A204.1 (cell line): ENCODE results near the gene LRRN2.
"Not testable (repeated sequence)": the region's sequence is repeated elsewhere in the genome, so short reads cannot be mapped to it uniquely, and the experiment has no call there.

Source experiments
- FAIRE-seq: peaks from 2 replicates; lab custom pipeline; 2012; peaks lifted over from hg19 to GRCh38; lab: Jason Lieb, UNC

Gene LRRN2

GRCh38 chr1:204685236-204686006, at the start of gene LRRN2:
LRRN2 (minus strand) TSS chr1:204685738; CDS start chr1:204619992, 65,746 bp downstream.
- FAIRE-seq = no peak

- FAIRE-seq = no peak
Measured at GRCh38 chr1:204735042-204735441, 49.5 kb upstream of the LRRN2 start.

- no peak for FAIRE-seq
Measured at GRCh38 chr1:204733869-204734596, 48.5 kb upstream of the LRRN2 start.

GRCh38 chr1:204733289-204733688, 47.8 kb upstream of the LRRN2 start:
- no peak for FAIRE-seq

- FAIRE-seq = no peak
Measured at GRCh38 chr1:204731985-204732575, 46.5 kb upstream of the LRRN2 start.

- no peak for FAIRE-seq
Measured at GRCh38 chr1:204731509-204731908, 46.0 kb upstream of the LRRN2 start.

GRCh38 chr1:204730826-204731459, 45.4 kb upstream of the LRRN2 start:
- FAIRE-seq = no peak

GRCh38 chr1:204729516-204729915, 44.0 kb upstream of the LRRN2 start:
- no peak for FAIRE-seq

- FAIRE-seq = no peak
Measured at GRCh38 chr1:204728456-204728855, 42.9 kb upstream of the LRRN2 start.

GRCh38 chr1:204728045-204728444, 42.5 kb upstream of the LRRN2 start:
- no peak for FAIRE-seq

- FAIRE-seq = not testable (repeated sequence)
Measured at GRCh38 chr1:204727438-204727837, 41.9 kb upstream of the LRRN2 start.

GRCh38 chr1:204726478-204726877, 40.9 kb upstream of the LRRN2 start:
- FAIRE-seq = no peak

- no peak for FAIRE-seq
Measured at GRCh38 chr1:204725821-204726448, 40.4 kb upstream of the LRRN2 start.

GRCh38 chr1:204723131-204723787, 37.7 kb upstream of the LRRN2 start:
- no peak for FAIRE-seq

- no peak for FAIRE-seq
Measured at GRCh38 chr1:204721373-204722055, 36.0 kb upstream of the LRRN2 start.

- no peak for FAIRE-seq
Measured at GRCh38 chr1:204716660-204717059, 31.1 kb upstream of the LRRN2 start.

- FAIRE-seq = no peak
Measured at GRCh38 chr1:204714861-204715511, 29.4 kb upstream of the LRRN2 start.

- FAIRE-seq = no peak
Measured at GRCh38 chr1:204714194-204714860, 28.8 kb upstream of the LRRN2 start.

- FAIRE-seq = no peak
Measured at GRCh38 chr1:204713541-204713940, 28.0 kb upstream of the LRRN2 start.
